GM12891 (cell line): Measurements from ENCODE around the gene SLC43A1.

Source experiments
- PAX5 ChIP-seq: IDR thresholded peaks from 2 replicates; pipeline ENCODE4 v1.6.1; 2011; ENCODE audit warnings: low read length, moderate library complexity, mild to moderate bottlenecking; ENCODE audit not compliant: insufficient read depth, severe bottlenecking
- POLR2A ChIP-seq: IDR thresholded peaks from 2 replicates; pipeline ENCODE4 v1.6.1; 2011; ENCODE audit warnings: low read depth, low read length, control low read depth
- POLR2AphosphoS5 ChIP-seq: IDR thresholded peaks from 2 replicates; pipeline ENCODE4 v1.6.1; 2011; ENCODE audit warnings: low read depth, low read length, control low read depth
- SPI1 ChIP-seq: IDR thresholded peaks from 2 replicates; pipeline ENCODE4 v1.6.1; 2011; ENCODE audit warnings: low read depth, low read length, control low read depth
- TAF1 ChIP-seq: IDR thresholded peaks from 2 replicates; pipeline ENCODE4 v1.6.1; 2011; ENCODE audit warnings: low read depth, low read length, control low read depth

DNA sequence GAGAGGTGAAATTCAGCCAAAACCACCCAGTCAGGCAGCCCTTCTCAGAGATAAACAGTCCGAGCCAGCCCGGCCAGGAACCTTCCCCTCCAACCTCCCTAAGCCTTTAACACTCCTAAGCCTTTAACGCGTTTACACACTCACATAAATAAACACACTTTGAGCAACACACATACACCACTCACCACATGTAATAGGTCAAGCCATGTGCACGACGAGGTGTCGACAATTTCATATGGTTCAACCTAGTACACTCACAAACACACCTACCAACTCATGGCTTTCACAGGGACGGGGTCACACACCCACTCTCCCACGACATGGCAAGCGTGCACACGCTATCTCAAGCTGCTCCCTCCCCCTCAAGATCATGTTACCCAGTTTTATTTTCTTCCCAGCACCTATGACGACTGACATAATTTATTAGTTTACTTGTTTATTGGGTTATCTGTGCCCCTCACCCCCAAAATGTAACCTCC lies 15.5 kb downstream of the SLC43A1 start:
- TF ChIP-seq POLR2A (no peak), POLR2AphosphoS5 (no peak), TAF1 (no peak), PAX5 (no peak), SPI1 (no peak)
